Left lung (tissue), 10 donors: ENCODE data around the gene FCHO2. TPM values are rescaled to one million over a fixed set of nuclear protein-coding genes. Genes with fewer than 3 reads are reported as not detected.

Source experiments
- ATAC-seq: fragments of 200-7000 bp; cut with Tn5 transposase; one replicate; pipeline ENCODE4 v1.9.1; 2020; ENCODE audit warnings: moderate library complexity
- DNase-seq, 4 donors: peaks; one replicate each; pipeline ENCODE4 v3.0.0-alpha.2; 2013 to 2020
- H3K27ac ChIP-seq, 2 donors: fragments of 200-600 bp; sonication (generic) in 1 of 2; one replicate each; pipeline versions ENCODE4 v1.5.0 to v1.8.0; 2020 to 2021
- H3K27me3 ChIP-seq, 2 donors: fragments of 200-600 bp; sonication (generic) in 1 of 2; one replicate each; pipeline versions ENCODE4 v1.5.0 to v1.8.0; 2020 to 2021
- H3K36me3 ChIP-seq, 2 donors: fragments of 200-600 bp; sonication (generic) in 1 of 2; one replicate each; pipeline versions ENCODE4 v1.5.0 to v1.8.0; 2020 to 2021
- H3K4me1 ChIP-seq, 2 donors: fragments of 200-600 bp; one replicate each; pipeline ENCODE4 v1.8.0; 2021
- H3K4me3 ChIP-seq, 2 donors: fragments of 200-600 bp; sonication (generic) in 1 of 2; one replicate each; pipeline versions ENCODE4 v1.5.0 to v1.8.0; 2020 to 2021; ENCODE audit warnings: mild to moderate bottlenecking in 1 of 2
- H3K9me3 ChIP-seq, 2 donors: fragments of 200-600 bp; sonication (generic) in 1 of 2; one replicate each; pipeline versions ENCODE4 v1.5.0 to v1.8.0; 2020 to 2021
- intact Hi-C, 2 donors: fragments of 100-400 bp; cut with DNase I; formaldehyde crosslinking; loops; one replicate each; pipeline versions ENCODE4 v1.11.2 to v1.14.2; 2022
- polyA plus RNA-seq, 6 donors: library from polyadenylated mRNA; unstranded; fragments of 120-200 nt; gene quantifications; one replicate each; pipeline ENCODE4 v1.2.1, GENCODE V29; 2013; ENCODE audit not compliant: insufficient read length in 6 of 6
- total RNA-seq, 2 donors: library from RNA; stranded (reverse); fragmentation: NEBNext Ultra II Directional; extraction: Animal tissue kit (Norgen Biotek cat#: 25700); gene quantifications; one replicate each; pipeline ENCODE4 v1.2.1, GENCODE V29; 2021
- TF ChIP-seq, protein P1 (sequence below), 2 donors: fragments of 200-600 bp; sonication (generic) in 1 of 2; IDR thresholded peaks; one replicate each; pipeline versions ENCODE4 v1.5.0 to v1.8.0; 2021; ENCODE audit warnings: antibody characterized with exemption in 2 of 2
- donor health status: DM: no; HTN: yes; CAD: no.
- donor health status: DM: no; HTN: no; CAD: no.

The FCHO2 gene
- total and polyA plus RNA-seq, 8 donors = 25.7 to 71.1 (median 30.5) TPM

DNA sequence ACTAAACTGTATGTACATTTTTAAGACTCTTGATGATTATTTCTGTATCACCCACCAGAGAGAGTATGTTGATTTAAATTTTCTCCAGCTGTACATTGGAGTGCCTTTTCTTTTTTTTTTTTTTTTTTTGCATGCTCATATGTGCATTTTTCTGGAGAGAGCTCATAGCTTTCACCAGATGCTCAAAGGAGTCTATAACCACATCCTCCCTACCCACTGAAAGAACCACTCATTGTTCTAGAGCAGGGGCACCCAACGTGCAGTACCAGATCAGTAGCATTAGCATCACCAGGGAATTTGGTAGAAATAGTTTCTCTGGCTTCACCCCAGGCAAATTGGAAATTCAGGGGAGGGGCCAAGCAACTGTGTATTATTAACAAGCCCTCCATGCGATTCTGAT lies 110.6 kb downstream of the FCHO2 start:
- no peaks in the 10 kb centered on the region for H3K9me3 ChIP-seq
- no peak for ATAC-seq
- no peak overlapping the region for H3K27ac ChIP-seq
- H3K4me1 ChIP-seq = no peaks in the 10 kb centered on the region
- H3K4me3 ChIP-seq = no peak overlapping the region
- TF ChIP-seq, protein P1, sequence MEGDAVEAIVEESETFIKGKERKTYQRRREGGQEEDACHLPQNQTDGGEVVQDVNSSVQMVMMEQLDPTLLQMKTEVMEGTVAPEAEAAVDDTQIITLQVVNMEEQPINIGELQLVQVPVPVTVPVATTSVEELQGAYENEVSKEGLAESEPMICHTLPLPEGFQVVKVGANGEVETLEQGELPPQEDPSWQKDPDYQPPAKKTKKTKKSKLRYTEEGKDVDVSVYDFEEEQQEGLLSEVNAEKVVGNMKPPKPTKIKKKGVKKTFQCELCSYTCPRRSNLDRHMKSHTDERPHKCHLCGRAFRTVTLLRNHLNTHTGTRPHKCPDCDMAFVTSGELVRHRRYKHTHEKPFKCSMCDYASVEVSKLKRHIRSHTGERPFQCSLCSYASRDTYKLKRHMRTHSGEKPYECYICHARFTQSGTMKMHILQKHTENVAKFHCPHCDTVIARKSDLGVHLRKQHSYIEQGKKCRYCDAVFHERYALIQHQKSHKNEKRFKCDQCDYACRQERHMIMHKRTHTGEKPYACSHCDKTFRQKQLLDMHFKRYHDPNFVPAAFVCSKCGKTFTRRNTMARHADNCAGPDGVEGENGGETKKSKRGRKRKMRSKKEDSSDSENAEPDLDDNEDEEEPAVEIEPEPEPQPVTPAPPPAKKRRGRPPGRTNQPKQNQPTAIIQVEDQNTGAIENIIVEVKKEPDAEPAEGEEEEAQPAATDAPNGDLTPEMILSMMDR (IDR thresholded peaks at IDR 0.05) = no peak
- no peak for DNase-seq
- H3K27me3 ChIP-seq = no peaks in the 10 kb centered on the region
- intact Hi-C loops = no loop called here
- peaks cover 0 to 54% of the 10 kb centered on the region in 2 donors for H3K36me3 ChIP-seq

DNA sequence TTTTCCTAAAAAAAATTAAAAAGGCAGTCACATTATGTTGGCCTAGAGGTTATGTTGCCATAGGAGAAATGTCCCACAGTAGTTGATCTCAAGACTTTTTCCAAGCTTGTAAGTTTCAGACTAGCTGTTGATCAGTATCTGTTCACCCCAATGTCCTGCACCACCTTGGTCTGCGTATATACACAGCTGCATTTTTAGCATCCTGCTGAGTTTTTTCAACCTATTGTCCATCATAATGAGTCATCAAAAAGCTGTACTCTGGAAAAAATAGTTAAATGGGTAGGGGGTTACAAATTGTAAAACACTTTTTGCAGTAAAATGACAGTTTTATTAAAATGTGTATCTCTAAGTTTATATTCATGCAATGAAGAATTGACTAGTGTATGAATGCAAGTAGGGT lies 111.4 kb downstream of the FCHO2 start:
- Histone ChIP-seq H3K4me1 (no peaks in the 10 kb centered on the region), H3K27ac (no peak overlapping the region), H3K36me3 (peaks cover 0 to 62% of the 10 kb centered on the region in 2 donors), H3K9me3 (no peaks in the 10 kb centered on the region), H3K4me3 (no peak overlapping the region), H3K27me3 (no peaks in the 10 kb centered on the region)
- intact Hi-C loops = no loop called here
- DNase-seq (no peak), ATAC-seq (no peak)
- TF ChIP-seq, protein P1 (IDR thresholded peaks at IDR 0.05) = no peak

DNA sequence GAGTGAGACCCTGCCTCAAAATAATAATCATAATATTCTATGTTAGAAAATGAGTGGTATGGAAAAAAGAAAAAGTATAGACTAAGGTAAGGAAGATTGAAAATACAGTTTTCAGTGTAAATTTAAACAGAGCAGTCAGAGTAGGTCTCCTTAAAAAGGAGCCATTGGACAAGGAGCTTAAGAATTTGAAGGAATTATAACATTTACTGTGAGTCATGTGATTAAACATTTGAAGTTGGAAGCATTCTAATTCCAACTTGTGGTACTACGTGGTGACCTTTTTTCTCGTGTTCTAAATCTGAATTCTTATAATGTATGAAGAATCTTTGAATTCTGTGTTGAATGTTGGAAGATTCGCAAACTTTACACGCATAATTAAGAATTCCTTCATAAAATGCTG lies 125.3 kb downstream of the FCHO2 start:
- no peak for ATAC-seq
- Histone ChIP-seq H3K36me3 (peaks cover 0 to 97% of the 10 kb centered on the region in 2 donors), H3K9me3 (no peaks in the 10 kb centered on the region), H3K27me3 (no peaks in the 10 kb centered on the region), H3K4me3 (no peak overlapping the region), H3K4me1 (no peaks in the 10 kb centered on the region), H3K27ac (no peak overlapping the region)
- intact Hi-C loops = no loop called here
- TF ChIP-seq, protein P1 (IDR thresholded peaks at IDR 0.05) = no peak
- no peak for DNase-seq

DNA sequence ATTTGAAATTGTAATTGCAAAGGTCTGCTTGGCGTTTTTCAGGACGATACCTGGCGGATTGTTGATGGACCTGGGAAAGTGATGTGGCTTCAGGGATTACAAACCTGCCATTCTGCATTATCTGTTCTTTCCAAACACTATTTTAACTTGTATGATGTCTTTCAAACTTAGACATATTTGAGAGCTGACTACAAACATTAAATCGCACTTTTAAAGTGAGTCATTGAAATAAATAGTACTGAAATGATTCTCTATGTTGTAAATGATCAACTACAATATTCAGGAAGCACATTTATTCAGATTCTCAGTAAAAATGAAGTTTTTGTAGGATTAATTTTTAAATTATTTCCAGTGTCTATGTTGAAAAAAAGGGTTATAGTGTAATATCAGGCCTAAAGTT lies 132.2 kb downstream of the FCHO2 start:
- H3K36me3 ChIP-seq = peaks cover 0 to 63% of the 10 kb centered on the region in 2 donors
- DNase-seq (no peak), ATAC-seq (no peak)
- intact Hi-C loops = no loop called here
- no peak overlapping the region for H3K4me3 ChIP-seq
- H3K9me3 ChIP-seq = no peaks in the 10 kb centered on the region
- H3K27ac ChIP-seq = no peak overlapping the region
- no peaks in the 10 kb centered on the region for H3K27me3 ChIP-seq
- no peaks in the 10 kb centered on the region for H3K4me1 ChIP-seq
- TF ChIP-seq, protein P1 (IDR thresholded peaks at IDR 0.05) = no peak

DNA sequence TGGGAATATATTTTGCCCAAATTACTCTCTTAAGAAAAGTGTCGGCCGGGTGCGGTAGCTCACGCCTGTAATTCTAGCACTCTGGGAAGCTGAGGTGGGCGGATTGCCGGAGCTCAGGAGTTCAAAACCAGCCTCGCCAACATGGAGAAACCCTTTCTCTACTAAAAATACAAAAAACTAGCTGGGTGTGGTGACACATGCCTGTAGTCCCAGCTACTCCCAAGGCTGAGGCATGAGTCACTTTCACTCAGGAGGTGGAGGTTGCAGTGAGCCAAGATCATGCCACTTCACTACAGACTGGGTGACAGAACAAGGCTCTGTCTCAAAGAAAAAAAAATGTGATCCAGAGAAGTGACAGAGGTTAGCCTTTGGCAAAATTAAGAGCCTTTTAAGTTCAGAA lies 138.1 kb downstream of the FCHO2 start:
- ATAC-seq = peak; percentile 85
- peaks cover 0 to 11% of the 10 kb centered on the region in 2 donors for H3K36me3 ChIP-seq
- H3K4me1 ChIP-seq = no peaks in the 10 kb centered on the region
- TF ChIP-seq, protein P1 (IDR thresholded peaks at IDR 0.05) = no peak
- no peak overlapping the region for H3K27ac ChIP-seq
- no peak overlapping the region for H3K4me3 ChIP-seq
- peaks cover 0 to 6% of the 10 kb centered on the region in 2 donors for H3K9me3 ChIP-seq
- intact Hi-C loops = no loop called here
- no peak for DNase-seq
- H3K27me3 ChIP-seq = no peaks in the 10 kb centered on the region
